HL-60 (cell line): Measurements from ENCODE around the gene CILP2.

Experiments used
- DNase-seq, 2 experiments: peaks; one replicate each; pipeline ENCODE4 v3.0.0-alpha.2; 2010 to 2020; ENCODE audit warnings: low read depth in 1 of 2, low spot score in 1 of 2
- H3K27ac ChIP-seq: fragments of 250-450 bp; sonication (Bioruptor Pico); replicated peaks from 2 replicates; pipeline ENCODE4 v1.5.1; 2020; ENCODE audit warnings: mild to moderate bottlenecking, moderate library complexity
- H3K27me3 ChIP-seq: fragments of 250-450 bp; sonication (Bioruptor Pico); 2 replicates; pipeline ENCODE4 v1.5.1; 2021; ENCODE audit warnings: mild to moderate bottlenecking, moderate library complexity; ENCODE audit not compliant: insufficient read depth, poor library complexity, severe bottlenecking
- H3K4me3 ChIP-seq: replicated peaks from 2 replicates; pipeline ENCODE4 v1.5.1; 2011; ENCODE audit warnings: mild to moderate bottlenecking, control low read depth, low read length; ENCODE audit not compliant: insufficient read depth
- CTCF ChIP-seq: IDR thresholded peaks from one replicate; pipeline ENCODE4 v1.5.1; 2011; ENCODE audit warnings: low read length, control low read depth, inconsistent platforms; ENCODE audit not compliant: insufficient read depth
- GABPA ChIP-seq: IDR thresholded peaks from 2 replicates; pipeline ENCODE4 v1.6.1; 2012; ENCODE audit warnings: low read depth
- POLR2AphosphoS5 ChIP-seq: IDR thresholded peaks from 2 replicates; pipeline ENCODE4 v1.6.1; 2012; ENCODE audit warnings: low read depth
- REST ChIP-seq: IDR thresholded peaks from 2 replicates; pipeline ENCODE4 v1.6.1; 2012; ENCODE audit warnings: low read depth; ENCODE audit not compliant: insufficient replicate concordance
- SPI1 ChIP-seq: IDR thresholded peaks from 2 replicates; pipeline ENCODE4 v1.6.1; 2012; ENCODE audit warnings: low read depth, mild to moderate bottlenecking, borderline replicate concordance

CILP2 gene

GRCh38 chr19:19582471-19582870 is 44.4 kb downstream of the CILP2 start:
- DNase-seq, result no peak
- H3K27ac ChIP-seq, result no peak overlapping the region
- no peaks in the 10 kb centered on the region for H3K27me3 ChIP-seq
- no peak overlapping the region for H3K4me3 ChIP-seq
- no peak for TF ChIP-seq POLR2AphosphoS5
- no peak for TF ChIP-seq REST
- TF ChIP-seq CTCF, result no peak
- TF ChIP-seq SPI1, result no peak
- TF ChIP-seq GABPA, result no peak

- H3K27me3 ChIP-seq, result no peaks in the 10 kb centered on the region
- no peak overlapping the region for H3K27ac ChIP-seq
- no peak for DNase-seq
- TF ChIP-seq REST, result no peak
- TF ChIP-seq GABPA, result no peak
- no peak for TF ChIP-seq SPI1
- no peak for TF ChIP-seq POLR2AphosphoS5
- TF ChIP-seq CTCF, result no peak
- no peak overlapping the region for H3K4me3 ChIP-seq
These were observed 46.3 kb downstream of the CILP2 start for GRCh38 chr19:19584356-19584755.

GRCh38 chr19:19587771-19588170 is 49.7 kb downstream of the CILP2 start:
- TF ChIP-seq POLR2AphosphoS5 (no peak), SPI1 (no peak), GABPA (no peak), CTCF (no peak), REST (no peak)
- no peak for DNase-seq

More at GRCh38 chr19:19587771-19588170, 49.7 kb downstream of the CILP2 start:
- H3K27ac ChIP-seq, result no peak overlapping the region
- H3K4me3 ChIP-seq, result no peak overlapping the region
- H3K27me3 ChIP-seq, result no peaks in the 10 kb centered on the region
